ENCODE data around the gene EIF2S1. TPM values are rescaled to one million over a fixed set of nuclear protein-coding genes. Genes with fewer than 3 reads are reported as not detected.

The EIF2S1 gene
- total RNA-seq, 2 donors from 2014 or later: 114 to 136 TPM

- Mint-ChIP-seq H3K9me3 (no peaks in the 10 kb centered on the region), H3K4me1 (peaks cover 30% of the 10 kb centered on the region), H3K27ac (peak overlapping the region; percentile 26), H3K4me3 (no peak overlapping the region), H3K27me3 (ENCODE audit: insufficient read depth) (no peaks in the 10 kb centered on the region), H3K36me3 (ENCODE audit: low read depth) (no peaks in the 10 kb centered on the region)
- 76 to 88% methylated on average over 5 to 8 of the region's 8 CpGs for WGBS, 2 experiments (ENCODE audit: insufficient coverage in 1 of 2, insufficient read length in 1 of 2)
- no peak for TF ChIP-seq CTCF (conservative IDR thresholded peaks at IDR 0.05)
- no peak overlapping the region for H3K27ac ChIP-seq (ENCODE audit: low read depth, low read length)
- no peaks in the 10 kb centered on the region for H3K9me3 ChIP-seq (ENCODE audit: control insufficient read depth, low read length)
- no peak overlapping the region for H3K4me3 ChIP-seq (ENCODE audit: low read length)
- no peaks in the 10 kb centered on the region for H3K27me3 ChIP-seq (ENCODE audit: control insufficient read depth, insufficient read depth, low read length, poor library complexity, severe bottlenecking)
- no peak overlapping the region for H3K9ac ChIP-seq (ENCODE audit: extremely low read depth, low read length, poor library complexity, severe bottlenecking)
- no peaks in the 10 kb centered on the region for H3K36me3 ChIP-seq (ENCODE audit: control insufficient read depth, insufficient read depth, low read length)
- no peak for DNase-seq
- H3K4me1 ChIP-seq (ENCODE audit: control insufficient read depth, insufficient read depth, low read length): peaks cover 5% of the 10 kb centered on the region
These were observed 66.0 kb downstream of the EIF2S1 start for GRCh38 chr14:67426161-67426560.

- H3K9ac ChIP-seq (ENCODE audit: extremely low read depth, low read length, poor library complexity, severe bottlenecking): no peak overlapping the region
- no peaks in the 10 kb centered on the region for H3K27me3 Mint-ChIP-seq (ENCODE audit: insufficient read depth)
- 42 to 48% methylated on average over 14 to 28 of the region's 30 CpGs for whole genome bisulfite sequencing, 2 experiments (ENCODE audit: insufficient coverage in 1 of 2, insufficient read length in 1 of 2)
These were observed 67.0 kb downstream of the EIF2S1 start for GRCh38 chr14:67426983-67427606.

DNA sequence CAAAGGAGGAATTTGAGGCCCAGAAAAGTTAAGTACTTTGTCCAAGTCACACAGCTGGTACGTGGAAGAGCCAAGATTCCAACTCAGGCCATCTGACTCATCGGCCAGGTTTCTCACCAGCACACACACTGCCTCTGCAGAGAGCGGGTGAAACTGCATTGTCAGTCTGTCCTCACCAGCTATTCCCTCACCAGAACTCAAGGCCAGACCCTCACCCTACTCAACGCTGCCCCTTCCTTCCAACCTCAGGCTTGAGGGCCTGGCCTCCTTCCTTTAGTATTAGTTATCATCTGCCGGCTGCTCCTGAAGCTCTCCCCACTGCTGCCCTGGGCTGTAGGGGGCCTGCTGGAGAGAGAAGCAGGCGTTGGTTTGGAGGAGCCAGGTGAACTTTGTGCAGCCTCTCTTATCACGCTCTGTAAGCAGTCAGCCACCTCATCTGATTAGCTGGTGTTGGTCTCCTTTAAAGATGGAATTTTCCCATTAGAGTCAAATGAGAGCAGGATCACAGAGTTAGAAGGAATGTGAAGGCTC is 68.4 kb downstream of the EIF2S1 start:
- Histone ChIP-seq H3K4me1 (ENCODE audit: control insufficient read depth, insufficient read depth, low read length) (peaks cover 5% of the 10 kb centered on the region), H3K9ac (ENCODE audit: extremely low read depth, low read length, poor library complexity, severe bottlenecking) (no peak overlapping the region), H3K4me3 (ENCODE audit: low read length) (no peak overlapping the region), H3K27me3 (ENCODE audit: control insufficient read depth, insufficient read depth, low read length, poor library complexity, severe bottlenecking) (no peaks in the 10 kb centered on the region), H3K27ac (ENCODE audit: low read depth, low read length) (no peak overlapping the region), H3K36me3 (ENCODE audit: control insufficient read depth, insufficient read depth, low read length) (no peaks in the 10 kb centered on the region), H3K9me3 (ENCODE audit: control insufficient read depth, low read length) (no peaks in the 10 kb centered on the region)
- Mint-ChIP-seq H3K9me3 (no peaks in the 10 kb centered on the region), H3K4me3 (no peak overlapping the region), H3K27me3 (ENCODE audit: insufficient read depth) (no peaks in the 10 kb centered on the region), H3K27ac (peak overlapping the region; percentile 88), H3K36me3 (ENCODE audit: low read depth) (no peaks in the 10 kb centered on the region), H3K4me1 (peaks cover 30% of the 10 kb centered on the region)
- TF ChIP-seq CTCF (conservative IDR thresholded peaks at IDR 0.05): peak; percentile 53
- peak; percentile 80 for DNase-seq
- 64 to 97% methylated on average over 3 to 7 of the region's 7 CpGs for WGBS, 2 experiments (ENCODE audit: insufficient coverage in 1 of 2, insufficient read length in 1 of 2)

More at GRCh38 chr14:67426983-67427606, 67.0 kb downstream of the EIF2S1 start:
- H3K27ac Mint-ChIP-seq: peak overlapping the region; percentile 66
- peaks cover 5% of the 10 kb centered on the region for H3K4me1 ChIP-seq (ENCODE audit: control insufficient read depth, insufficient read depth, low read length)
- peaks cover 30% of the 10 kb centered on the region for H3K4me1 Mint-ChIP-seq
- no peaks in the 10 kb centered on the region for H3K9me3 Mint-ChIP-seq
- H3K27ac ChIP-seq (ENCODE audit: low read depth, low read length): no peak overlapping the region
- H3K4me3 Mint-ChIP-seq: no peak overlapping the region
- no peak overlapping the region for H3K4me3 ChIP-seq (ENCODE audit: low read length)
- DNase-seq: peak; percentile 95
- peak; percentile 91 for TF ChIP-seq CTCF (conservative IDR thresholded peaks at IDR 0.05)
- H3K36me3 Mint-ChIP-seq (ENCODE audit: low read depth): no peaks in the 10 kb centered on the region
- no peaks in the 10 kb centered on the region for H3K36me3 ChIP-seq (ENCODE audit: control insufficient read depth, insufficient read depth, low read length)
- no peaks in the 10 kb centered on the region for H3K9me3 ChIP-seq (ENCODE audit: control insufficient read depth, low read length)
- H3K27me3 ChIP-seq (ENCODE audit: control insufficient read depth, insufficient read depth, low read length, poor library complexity, severe bottlenecking): no peaks in the 10 kb centered on the region
